HEK293 (cell line): ENCODE results near the gene PMAIP1.

Source experiments
- AEBP2 ChIP-seq: fragments of 450-650 bp; formaldehyde crosslinking; IDR thresholded peaks from 2 replicates; pipeline ENCODE4 v1.5.1; 2016; ENCODE audit warnings: missing biosample characterization, missing genetic modification characterization, borderline replicate concordance
- ATF2 ChIP-seq: fragments of 450-650 bp; formaldehyde crosslinking; IDR thresholded peaks from 2 replicates; pipeline ENCODE4 v1.5.1; 2016; ENCODE audit warnings: missing biosample characterization, missing genetic modification characterization, low read depth
- FEZF1 ChIP-seq: fragments of 450-650 bp; formaldehyde crosslinking; IDR thresholded peaks from 2 replicates; pipeline ENCODE4 v1.5.1; 2016; ENCODE audit warnings: missing biosample characterization, missing genetic modification characterization
- INSM2 ChIP-seq: fragments of 450-650 bp; formaldehyde crosslinking; IDR thresholded peaks from 2 replicates; pipeline ENCODE4 v1.5.1; 2016; ENCODE audit warnings: missing biosample characterization, missing genetic modification characterization
- KLF8 ChIP-seq: fragments of 450-650 bp; formaldehyde crosslinking; IDR thresholded peaks from 2 replicates; pipeline ENCODE4 v1.5.1; 2016; ENCODE audit warnings: missing biosample characterization, missing genetic modification characterization
- PRDM6 ChIP-seq: fragments of 450-650 bp; formaldehyde crosslinking; IDR thresholded peaks from 2 replicates; pipeline ENCODE4 v1.5.1; 2017; ENCODE audit warnings: missing biosample characterization, missing genetic modification characterization
- SETDB1 ChIP-seq: IDR thresholded peaks from one replicate; pipeline ENCODE4 v1.6.1; 2017; ENCODE audit warnings: mild to moderate bottlenecking, low read length, moderate library complexity, mixed read lengths; ENCODE audit not compliant: insufficient read length
- TCF7L2 ChIP-seq: IDR thresholded peaks from 2 replicates; pipeline ENCODE4 v1.6.1; 2011; ENCODE audit warnings: low read depth, mild to moderate bottlenecking, inconsistent platforms, low read length, moderate library complexity, borderline replicate concordance
- TSHZ1 ChIP-seq: fragments of 450-650 bp; formaldehyde crosslinking; IDR thresholded peaks from 2 replicates; pipeline ENCODE4 v1.5.1; 2016; ENCODE audit warnings: missing biosample characterization, missing genetic modification characterization, borderline replicate concordance
- ZBTB17 ChIP-seq: fragments of 450-650 bp; formaldehyde crosslinking; IDR thresholded peaks from 2 replicates; pipeline ENCODE4 v1.5.1; 2016; ENCODE audit warnings: missing biosample characterization, missing genetic modification characterization
- ZBTB21 ChIP-seq: fragments of 450-650 bp; formaldehyde crosslinking; IDR thresholded peaks from 2 replicates; pipeline ENCODE4 v1.5.1; 2017; ENCODE audit warnings: missing biosample characterization, missing genetic modification characterization
- ZBTB8A ChIP-seq: fragments of 450-650 bp; formaldehyde crosslinking; IDR thresholded peaks from 2 replicates; pipeline ENCODE4 v1.5.1; 2016; ENCODE audit warnings: missing biosample characterization, missing genetic modification characterization
- ZFP69B ChIP-seq: fragments of 450-650 bp; formaldehyde crosslinking; IDR thresholded peaks from 2 replicates; pipeline ENCODE4 v1.5.1; 2016; ENCODE audit warnings: missing biosample characterization, missing genetic modification characterization
- ZNF121 ChIP-seq: fragments of 450-650 bp; formaldehyde crosslinking; IDR thresholded peaks from 2 replicates; pipeline ENCODE4 v1.5.1; 2016; ENCODE audit warnings: missing biosample characterization, missing genetic modification characterization
- ZNF155 ChIP-seq: fragments of 450-650 bp; formaldehyde crosslinking; IDR thresholded peaks from 2 replicates; pipeline ENCODE4 v1.5.1; 2016; ENCODE audit warnings: missing biosample characterization, missing genetic modification characterization
- ZNF169 ChIP-seq: fragments of 450-650 bp; formaldehyde crosslinking; IDR thresholded peaks from 2 replicates; pipeline ENCODE4 v1.5.1; 2016; ENCODE audit warnings: missing biosample characterization, missing genetic modification characterization
- ZNF2 ChIP-seq: fragments of 450-650 bp; formaldehyde crosslinking; IDR thresholded peaks from 2 replicates; pipeline ENCODE4 v1.5.1; 2016; ENCODE audit warnings: missing biosample characterization, missing genetic modification characterization
- ZNF214 ChIP-seq: fragments of 450-650 bp; formaldehyde crosslinking; IDR thresholded peaks from 2 replicates; pipeline ENCODE4 v1.5.1; 2017; ENCODE audit warnings: missing biosample characterization, mild to moderate bottlenecking, missing genetic modification characterization, borderline replicate concordance
- ZNF23 ChIP-seq: fragments of 450-650 bp; formaldehyde crosslinking; IDR thresholded peaks from 2 replicates; pipeline ENCODE4 v1.5.1; 2016; ENCODE audit warnings: missing biosample characterization, missing genetic modification characterization, borderline replicate concordance
- ZNF302 ChIP-seq: fragments of 450-650 bp; formaldehyde crosslinking; IDR thresholded peaks from 2 replicates; pipeline ENCODE4 v1.5.1; 2016; ENCODE audit warnings: missing biosample characterization, missing genetic modification characterization, low read depth
- ZNF324 ChIP-seq: fragments of 450-650 bp; formaldehyde crosslinking; IDR thresholded peaks from 2 replicates; pipeline ENCODE4 v1.5.1; 2016; ENCODE audit warnings: missing biosample characterization, missing genetic modification characterization
- ZNF521 ChIP-seq: fragments of 450-650 bp; formaldehyde crosslinking; IDR thresholded peaks from 2 replicates; pipeline ENCODE4 v1.5.1; 2017; ENCODE audit warnings: missing biosample characterization, mild to moderate bottlenecking, missing genetic modification characterization
- ZNF560 ChIP-seq: fragments of 450-650 bp; formaldehyde crosslinking; IDR thresholded peaks from 2 replicates; pipeline ENCODE4 v1.5.1; 2017; ENCODE audit warnings: missing biosample characterization, missing genetic modification characterization, borderline replicate concordance
- ZNF561 ChIP-seq: fragments of 450-650 bp; IDR thresholded peaks from 2 replicates; pipeline ENCODE4 v1.5.1; 2018; ENCODE audit warnings: missing biosample characterization, missing genetic modification characterization, borderline replicate concordance
- ZNF626 ChIP-seq: fragments of 450-650 bp; sonication (Bioruptor Pico); formaldehyde crosslinking; IDR thresholded peaks from 2 replicates; pipeline ENCODE4 v1.5.1; 2018; ENCODE audit warnings: missing biosample characterization, missing genetic modification characterization, inconsistent platforms
- ZNF629 ChIP-seq: fragments of 450-650 bp; formaldehyde crosslinking; IDR thresholded peaks from 2 replicates; pipeline ENCODE4 v1.5.1; 2017; ENCODE audit warnings: missing biosample characterization, missing genetic modification characterization
- ZNF658 ChIP-seq: fragments of 450-650 bp; formaldehyde crosslinking; IDR thresholded peaks from 2 replicates; pipeline ENCODE4; 2016; ENCODE audit warnings: missing biosample characterization, missing genetic modification characterization
- ZNF704 ChIP-seq: fragments of 450-650 bp; formaldehyde crosslinking; IDR thresholded peaks from 2 replicates; pipeline ENCODE4 v1.5.1; 2016; ENCODE audit warnings: missing biosample characterization, missing genetic modification characterization
- ZNF791 ChIP-seq: fragments of 450-650 bp; formaldehyde crosslinking; IDR thresholded peaks from 2 replicates; pipeline ENCODE4 v1.5.1; 2016; ENCODE audit warnings: missing biosample characterization, missing genetic modification characterization

PMAIP1 gene

GRCh38 chr18:59899298-59900221 lies at the start of gene PMAIP1 (continued):
- TF ChIP-seq TCF7L2: no peak
- peak; percentile 70 for TF ChIP-seq PRDM6 (tag by site-specific recombination)
- TF ChIP-seq ZNF561 (tag by site-specific recombination): no peak
- no peak for TF ChIP-seq ATF2 (tag by site-specific recombination)
- no peak for TF ChIP-seq INSM2 (tag by site-specific recombination)
- no peak for TF ChIP-seq ZNF121 (tag by site-specific recombination)
- peak; percentile 84 for TF ChIP-seq ZNF629 (tag by site-specific recombination)
- TF ChIP-seq ZBTB21: no peak
- TF ChIP-seq AEBP2 (tag by site-specific recombination): no peak
- no peak for TF ChIP-seq ZNF2 (tag by site-specific recombination)
- no peak for TF ChIP-seq ZNF324 (tag by site-specific recombination)
- no peak for TF ChIP-seq ZNF521 (tag by site-specific recombination)
- no peak for TF ChIP-seq ZNF704 (tag by site-specific recombination)
- TF ChIP-seq FEZF1 (tag by site-specific recombination): peak; percentile 46; the same call in 1 of the 2 replicates
- no peak for TF ChIP-seq ZNF302
- no peak for TF ChIP-seq SETDB1
- no peak for TF ChIP-seq ZNF626
- TF ChIP-seq ZNF658 (tag by site-specific recombination): no peak
- TF ChIP-seq ZFP69B (tag by site-specific recombination): no peak
- TF ChIP-seq ZBTB17 (tag by site-specific recombination): peak; percentile 66
- no peak for TF ChIP-seq ZNF155 (tag by site-specific recombination)
- no peak for TF ChIP-seq ZNF214 (tag by site-specific recombination)
- no peak for TF ChIP-seq ZNF169
- no peak for TF ChIP-seq ZNF560
- no peak for TF ChIP-seq ZNF23
- peak; percentile 59 for TF ChIP-seq ZBTB8A (tag by site-specific recombination)
- TF ChIP-seq TSHZ1 (tag by site-specific recombination): peak; percentile 47; the same call in 1 of the 2 replicates
- no peak for TF ChIP-seq ZNF791 (tag by site-specific recombination)
- peak; percentile 78 for TF ChIP-seq KLF8
